H1 (cell line): ENCODE measurements around the gene TGFBR2. TPM values are rescaled to one million over a fixed set of nuclear protein-coding genes. Genes with fewer than 3 reads are reported as not detected.

ENCODE experiments used
- CTCF ChIA-PET: fragments of 300-600 bp; sonication (Branson Sonifier 250); formaldehyde crosslinking; loops from one replicate; lab custom pipeline; 2021; ENCODE audit not compliant: partially characterized antibody; lab: Charles Lee
- POLR2A ChIA-PET: fragments of 300-600 bp; sonication (Branson Sonifier 250); formaldehyde crosslinking; loops from one replicate; lab custom pipeline; 2021; ENCODE audit warnings: inconsistent platforms; ENCODE audit not compliant: partially characterized antibody; lab: Charles Lee
- DNase-seq, 2 experiments: peaks; one replicate each; pipeline versions ENCODE4 v3.0.0 to v3.0.0-alpha.2; 2010 to 2022; ENCODE audit warnings: low spot score in 2 of 2, low read depth in 1 of 2, mixed read lengths in 1 of 2
- FAIRE-seq: peaks from 2 replicates; lab custom pipeline; 2011; peaks lifted over from hg19 to GRCh38; lab: Jason Lieb, UNC
- H2AFZ ChIP-seq: 2 replicates; pipeline ENCODE4 v1.8.1; 2012; ENCODE audit warnings: low read length, inconsistent platforms
- H2AK5ac ChIP-seq: 2 replicates; pipeline ENCODE4 v1.6.1; 2013; ENCODE audit warnings: low read depth, low read length
- H2BK120ac ChIP-seq: replicated peaks from 2 replicates; pipeline ENCODE3; 2013; ENCODE audit warnings: low read depth, low read length, inconsistent platforms
- H2BK12ac ChIP-seq: 2 replicates; pipeline ENCODE4 v1.6.1; 2013; ENCODE audit warnings: low read depth, low read length
- H2BK15ac ChIP-seq: 2 replicates; pipeline ENCODE4 v1.6.1; 2013; ENCODE audit warnings: low read length
- H2BK20ac ChIP-seq: 2 replicates; pipeline ENCODE4 v1.6.1; 2013; ENCODE audit warnings: low read length
- H2BK5ac ChIP-seq: 2 replicates; pipeline ENCODE4 v1.6.1; 2013; ENCODE audit warnings: low read depth, low read length
- H3K14ac ChIP-seq: 2 replicates; pipeline ENCODE4 v1.6.1; 2013; ENCODE audit warnings: inconsistent platforms; ENCODE audit not compliant: insufficient read length
- H3K18ac ChIP-seq: 2 replicates; pipeline ENCODE4 v1.6.1; 2013; ENCODE audit warnings: low read length; ENCODE audit errors: extremely low read depth
- H3K23ac ChIP-seq: 2 replicates; pipeline ENCODE4 v1.6.1; 2013; ENCODE audit warnings: inconsistent platforms; ENCODE audit not compliant: insufficient read length
- H3K23me2 ChIP-seq: 2 replicates; pipeline ENCODE4 v1.6.1; 2013; ENCODE audit warnings: low read depth, low read length
- H3K27ac ChIP-seq: 2 replicates; pipeline ENCODE4 v1.6.1; 2011; ENCODE audit warnings: low read depth, low read length, inconsistent platforms
- H3K27me3 ChIP-seq, 4 experiments: replicated peaks in 1 of 4; 1 replicate in 1 of 4; 2 replicates in 3 of 4; pipeline versions ENCODE4 v1.6.1 to v1.8.1; 2011 to 2013; ENCODE audit warnings: low read length in 3 of 4, mild to moderate bottlenecking in 3 of 4, inconsistent platforms in 2 of 4, mixed read lengths in 2 of 4, moderate library complexity in 1 of 4; ENCODE audit not compliant: control insufficient read depth in 3 of 4, insufficient read depth in 3 of 4; ENCODE audit errors: extremely low read depth in 1 of 4
- H3K36me3 ChIP-seq, 4 experiments: 2 replicates each; pipeline versions ENCODE4 v1.6.1 to v1.8.1; 2011 to 2013; ENCODE audit warnings: mild to moderate bottlenecking in 4 of 4, low read length in 3 of 4, moderate library complexity in 2 of 4, control low read depth in 1 of 4, inconsistent platforms in 1 of 4; ENCODE audit not compliant: insufficient read depth in 4 of 4, control insufficient read depth in 2 of 4
- H3K4ac ChIP-seq: replicated peaks from 2 replicates; pipeline ENCODE3; 2013; ENCODE audit warnings: low read length, low read depth, mixed read lengths, inconsistent platforms; ENCODE audit not compliant: insufficient read length
- H3K4me1 ChIP-seq, 4 experiments: replicated peaks in 1 of 4; 1 replicate in 1 of 4; 2 replicates in 3 of 4; pipeline versions ENCODE4 v1.6.1 to v1.8.1; 2011 to 2013; ENCODE audit warnings: low read length in 3 of 4, inconsistent platforms in 2 of 4, mixed read lengths in 1 of 4; ENCODE audit not compliant: insufficient read depth in 4 of 4, control insufficient read depth in 3 of 4
- H3K4me2 ChIP-seq, 2 experiments: 2 replicates each; pipeline versions ENCODE4 v1.6.1 to v1.8.1; 2011 to 2013; ENCODE audit warnings: low read depth in 2 of 2, low read length in 2 of 2, control low read depth in 1 of 2, inconsistent platforms in 1 of 2, mild to moderate bottlenecking in 1 of 2; ENCODE audit not compliant: insufficient read depth in 1 of 2
- H3K4me3 ChIP-seq, 4 experiments: fragments of 200-600, 300-600 bp in 1 of 4; sonication (generic), shearing (Covaris generic), sonication (Bioruptor Twin) in 1 of 4; 2 replicates each; pipeline versions ENCODE4 v1.5.1 to v1.8.1; 2011 to 2016; ENCODE audit warnings: low read length in 4 of 4, low read depth in 3 of 4, control low read depth in 2 of 4, inconsistent platforms in 2 of 4, mild to moderate bottlenecking in 2 of 4, mixed read lengths in 1 of 4, moderate library complexity in 1 of 4; ENCODE audit not compliant: insufficient read depth in 2 of 4; ENCODE audit errors: extremely low read depth in 1 of 4
- H3K56ac ChIP-seq: replicated peaks from 2 replicates; pipeline ENCODE3; 2013; ENCODE audit warnings: low read depth, mild to moderate bottlenecking, mixed read lengths, low read length, inconsistent platforms; ENCODE audit not compliant: insufficient read length
- H3K79me1 ChIP-seq: 2 replicates; pipeline ENCODE4 v1.6.1; 2013; ENCODE audit warnings: low read depth, low read length, control low read depth
- H3K79me2 ChIP-seq, 2 experiments: 2 replicates each; pipeline versions ENCODE4 v1.6.1 to v1.8.1; 2012 to 2013; ENCODE audit warnings: low read length in 2 of 2, mild to moderate bottlenecking in 2 of 2, inconsistent platforms in 1 of 2; ENCODE audit not compliant: insufficient read depth in 2 of 2, control insufficient read depth in 1 of 2
- H3K9ac ChIP-seq, 4 experiments: replicated peaks in 1 of 4; 1 replicate in 1 of 4; 2 replicates in 3 of 4; pipeline versions ENCODE4 v1.6.1 to v1.8.1; 2011 to 2013; ENCODE audit warnings: low read depth in 3 of 4, low read length in 3 of 4, control low read depth in 2 of 4, mild to moderate bottlenecking in 2 of 4, moderate library complexity in 2 of 4, inconsistent platforms in 1 of 4; ENCODE audit errors: extremely low read depth in 1 of 4
- H3K9me3 ChIP-seq, 2 experiments: 2 replicates each; pipeline versions ENCODE4 v1.6.1 to v1.8.1; 2012 to 2013; ENCODE audit warnings: mild to moderate bottlenecking in 2 of 2, moderate library complexity in 2 of 2, control low read depth in 1 of 2, inconsistent platforms in 1 of 2, low read depth in 1 of 2, low read length in 1 of 2, mixed read lengths in 1 of 2; ENCODE audit not compliant: insufficient read depth in 2 of 2
- H4K20me1 ChIP-seq, 2 experiments: replicated peaks in 1 of 2; 2 replicates each; pipeline versions ENCODE3 to v1.8.1; 2011 to 2013; ENCODE audit warnings: inconsistent platforms in 2 of 2, low read length in 2 of 2, mild to moderate bottlenecking in 1 of 2; ENCODE audit not compliant: insufficient read depth in 2 of 2, control insufficient read depth in 1 of 2
- H4K5ac ChIP-seq: 2 replicates; pipeline ENCODE4 v1.6.1; 2013; ENCODE audit warnings: low read length, low read depth, mixed read lengths, inconsistent platforms; ENCODE audit not compliant: insufficient read length
- H4K8ac ChIP-seq: 2 replicates; pipeline ENCODE4 v1.8.0; 2013; ENCODE audit warnings: mild to moderate bottlenecking, moderate library complexity, low read length, inconsistent platforms; ENCODE audit not compliant: insufficient read depth; ENCODE audit errors: extremely low read depth
- H4K91ac ChIP-seq: replicated peaks from 2 replicates; pipeline ENCODE3; 2013; ENCODE audit warnings: low read length, mixed read lengths, inconsistent platforms; ENCODE audit not compliant: insufficient read length
- BACH1 ChIP-seq: IDR thresholded peaks from 2 replicates; pipeline ENCODE4 v1.6.1; 2012; ENCODE audit warnings: low read length, improper control_type of control experiment
- CBX5 ChIP-seq: fragments of 300-800, 300-1000 bp; sonication (generic); IDR thresholded peaks from 2 replicates; pipeline ENCODE4 v1.7.1; 2016; ENCODE audit warnings: antibody characterized with exemption, low read length, low read depth
- CEBPB ChIP-seq: IDR thresholded peaks from 2 replicates; pipeline ENCODE4 v1.6.1; 2012; ENCODE audit warnings: low read depth, low read length
- CHD1 ChIP-seq: IDR thresholded peaks from 2 replicates; pipeline ENCODE4 v1.6.1; 2012; ENCODE audit warnings: low read depth, low read length, improper control_type of control experiment
- CHD2 ChIP-seq: IDR thresholded peaks from 2 replicates; pipeline ENCODE4 v1.6.1; 2012; ENCODE audit warnings: low read length, improper control_type of control experiment
- EZH2 ChIP-seq: fragments of 200-600 bp; sonication (generic); IDR thresholded peaks from 2 replicates; pipeline ENCODE4 v1.7.1; 2012; ENCODE audit warnings: low read depth, mild to moderate bottlenecking, moderate library complexity, low read length, inconsistent platforms; ENCODE audit not compliant: severe bottlenecking
- HDAC6 ChIP-seq: IDR thresholded peaks from one replicate; pipeline ENCODE4 v1.7.1; 2012; ENCODE audit warnings: low read depth, mild to moderate bottlenecking, inconsistent platforms, low read length, moderate library complexity
- KDM4A ChIP-seq: IDR thresholded peaks from one replicate; pipeline ENCODE4 v1.7.1; 2012; ENCODE audit warnings: low read depth, mild to moderate bottlenecking, moderate library complexity, low read length, inconsistent platforms; ENCODE audit not compliant: severe bottlenecking
- MAFK ChIP-seq: IDR thresholded peaks from 2 replicates; pipeline ENCODE4 v1.6.1; 2012; ENCODE audit warnings: low read depth, mild to moderate bottlenecking, improper control_type of control experiment, low read length
- RNF2 ChIP-seq: fragments of 200-900, 300-1000 bp; sonication (generic); IDR thresholded peaks from 2 replicates; pipeline ENCODE4 v1.7.1; 2016; ENCODE audit warnings: borderline replicate concordance, low read depth, mild to moderate bottlenecking, antibody characterized with exemption, low read length; ENCODE audit not compliant: poor library complexity, severe bottlenecking; ENCODE audit errors: missing control alignments
- RXRA ChIP-seq: IDR thresholded peaks from 2 replicates; pipeline ENCODE4 v1.6.1; 2011; ENCODE audit warnings: low read depth, mild to moderate bottlenecking, low read length, moderate library complexity; ENCODE audit not compliant: insufficient read depth
- SP2 ChIP-seq: IDR thresholded peaks from 2 replicates; pipeline ENCODE4 v1.6.1; 2012; ENCODE audit warnings: mild to moderate bottlenecking, low read length, inconsistent platforms
- SP4 ChIP-seq: IDR thresholded peaks from 2 replicates; pipeline ENCODE4 v1.6.1; 2012; ENCODE audit warnings: low read length, inconsistent platforms
- SRF ChIP-seq: IDR thresholded peaks from 2 replicates; pipeline ENCODE4 v1.6.1; 2011; ENCODE audit warnings: mild to moderate bottlenecking, low read depth, low read length, moderate library complexity
- TAF1 ChIP-seq: IDR thresholded peaks from 2 replicates; pipeline ENCODE4 v1.6.1; 2011; ENCODE audit warnings: mild to moderate bottlenecking, low read depth, low read length
- TBP ChIP-seq: IDR thresholded peaks from 2 replicates; pipeline ENCODE4 v1.6.1; 2011; ENCODE audit warnings: low read depth, low read length, improper control_type of control experiment
- WGBS, 2 experiments: shearing (Covaris generic) in 1 of 2; methylation state at CpG; one replicate each; pipeline versions ENCODE4 v1.1.6 to v1.1.7; 2013 to 2015; ENCODE audit warnings: low lambda C conversion rate in 2 of 2, mixed read lengths in 2 of 2, inconsistent platforms in 1 of 2, low coverage in 1 of 2, missing lambda C conversion rate in 1 of 2; ENCODE audit not compliant: insufficient replicate concordance in 2 of 2, insufficient coverage in 1 of 2, insufficient read length in 1 of 2; ENCODE audit errors: extremely low coverage in 1 of 2, missing lambda C conversion rate in 1 of 2; 5-methylcytosine and 5-hydroxymethylcytosine counted together
- polyA plus RNA-seq, 7 experiments: library from polyadenylated mRNA; depleted of rRNA in 3 of 7; stranded (reverse) in 5 of 7; unstranded in 2 of 7; fragments of >200 nt in 5 of 7; fragments of 200-250 nt in 2 of 7; gene quantifications; 1 replicate in 5 of 7; 2 replicates in 1 of 7; 4 replicates in 1 of 7; pipeline versions ENCODE4 v1.2.1 to v1.2.3, GENCODE V29; 2011 to 2013; ENCODE audit warnings: missing spikeins in 2 of 7, mixed read lengths in 2 of 7
- total RNA-seq: library from RNA; stranded (reverse); fragmentation: NEBNext Ultra II Directional; extraction: Animal tissue kit (Norgen Biotek cat#: 25700); gene quantifications from 2 replicates; pipeline ENCODE4 v1.2.1, GENCODE V29; 2021

The TGFBR2 gene
- total and polyA plus RNA-seq, 2 of the 8 experiments (the other 6 are each of a cell fraction or from before 2014, with no cell fraction given), result 4.2 to 7.4 TPM

DNA sequence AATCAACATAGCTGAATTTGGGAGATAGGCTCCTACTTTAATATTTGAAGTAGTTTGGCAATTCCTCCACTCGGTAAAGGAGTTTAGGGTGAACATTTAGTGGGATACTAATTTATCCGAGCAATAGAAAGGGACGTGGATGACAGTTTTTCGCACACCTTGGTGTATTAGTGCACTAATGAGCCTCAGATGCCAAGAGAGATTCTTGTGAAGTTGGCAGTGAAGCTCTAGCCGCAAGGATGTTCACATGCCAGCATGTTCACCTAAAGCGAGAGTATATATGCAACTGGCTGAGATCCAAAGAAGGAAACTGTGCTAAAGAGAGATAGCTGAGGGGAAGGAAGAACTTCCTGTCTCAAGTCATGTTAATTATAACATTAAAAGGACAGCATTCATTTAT is 58.5 kb downstream of the TGFBR2 start:
- no peak overlapping the region for H3K4me2 ChIP-seq
- no peaks in the 10 kb centered on the region for H3K23me2 ChIP-seq
- no peaks in the 10 kb centered on the region for H3K79me2 ChIP-seq
- ChIA-PET CTCF (interaction anchor here (0.6 kb wide), 1 partner anchor 40 kb away, joined by 4 read pairs; no protein-coding TSS in a partner anchor), POLR2A (interaction anchor here (1.5 kb wide), 1 partner anchor 17 kb away, joined by 5 read pairs; no protein-coding TSS in a partner anchor)
- H3K14ac ChIP-seq, result no peak overlapping the region
- H4K20me1 ChIP-seq, result no peaks in the 10 kb centered on the region
- no peak overlapping the region for H3K23ac ChIP-seq
- no peak overlapping the region for H2BK120ac ChIP-seq
- H3K56ac ChIP-seq, result no peak overlapping the region
- no peak overlapping the region for H2AFZ ChIP-seq
- H3K9me3 ChIP-seq, result no peaks in the 10 kb centered on the region
- no peaks in the 10 kb centered on the region for H3K79me1 ChIP-seq
- no peak overlapping the region for H2AK5ac ChIP-seq
- no peak overlapping the region for H4K91ac ChIP-seq
- no peak overlapping the region for H3K4ac ChIP-seq
- H3K27ac ChIP-seq, result no peak overlapping the region
- H2BK12ac ChIP-seq, result no peak overlapping the region
- no peak overlapping the region for H2BK15ac ChIP-seq
- no peak overlapping the region for H3K4me3 ChIP-seq
- FAIRE-seq, result no peak
- H3K18ac ChIP-seq, result no peak overlapping the region
- H2BK5ac ChIP-seq, result no peak overlapping the region
- H2BK20ac ChIP-seq, result no peak overlapping the region
- 93% methylated on average over 6 of the region's 6 CpGs; no CpG with 5 or more reads in 1 of the 2 experiments for WGBS, 2 experiments
- H4K5ac ChIP-seq, result no peak overlapping the region
- no peaks in the 10 kb centered on the region for H3K27me3 ChIP-seq
- H3K36me3 ChIP-seq, result no peaks in the 10 kb centered on the region; a peak in 1 of 8 replicates
- H3K9ac ChIP-seq, result no peak overlapping the region
- DNase-seq, result no peak
- no peak overlapping the region for H4K8ac ChIP-seq
- H3K4me1 ChIP-seq, result peaks cover 0 to 10% (median 7%) of the 10 kb centered on the region in 4 experiments; a peak in 4 of 7 replicates
- no peak for TF ChIP-seq SP4
- no peak for TF ChIP-seq TBP
- no peak for TF ChIP-seq BACH1
- TF ChIP-seq RXRA, result no peak
- no peak for TF ChIP-seq SP2
- TF ChIP-seq CHD2, result no peak
- TF ChIP-seq HDAC6, result no peak
- TF ChIP-seq EZH2, result no peak
- TF ChIP-seq MAFK, result no peak
- no peak for TF ChIP-seq RNF2
- no peak for TF ChIP-seq SRF
- TF ChIP-seq KDM4A, result no peak
- no peak for TF ChIP-seq CEBPB
- no peak for TF ChIP-seq TAF1
- TF ChIP-seq CBX5, result no peak
- no peak for TF ChIP-seq CHD1
